Stimulated activated effector memory CD8-positive, alpha-beta T cell treated with anti-CD3 and anti-CD28 coated beads, Interleukin-12 subunit alpha, Interleukin-12 subunit beta, amount 100 ng/mL, for 72 hours (primary cell): ENCODE data around the gene RAPGEFL1.
"Not testable (repeated sequence)": the region's sequence is repeated elsewhere in the genome, so short reads cannot be mapped to it uniquely, and the experiment has no call there.

Experiments
- ATAC-seq: fragments of 150-1000 bp; cut with Tn5 transposase; 2 replicates; pipeline ENCODE4 v1.10.0; 2021
- DNase-seq, 2 donors: peaks; one replicate each; pipeline ENCODE4 v3.0.0; 2021 to 2022; ENCODE audit warnings: low spot score in 2 of 2
- H3K27ac Mint-ChIP-seq: one replicate; pipeline ENCODE4 v1.8.0; 2022; ENCODE audit warnings: mild to moderate bottlenecking, mixed read lengths
- H3K36me3 Mint-ChIP-seq: one replicate; pipeline ENCODE4 v1.8.0; 2022; ENCODE audit warnings: mild to moderate bottlenecking, mixed read lengths
- H3K4me1 Mint-ChIP-seq: one replicate; pipeline ENCODE4 v1.8.0; 2022; ENCODE audit warnings: mixed read lengths
- H3K4me3 Mint-ChIP-seq: one replicate; pipeline ENCODE4 v1.8.0; 2022; ENCODE audit warnings: mild to moderate bottlenecking, mixed read lengths
- H3K9me3 Mint-ChIP-seq: one replicate; pipeline ENCODE4 v1.8.0; 2022; ENCODE audit warnings: mixed read lengths

RAPGEFL1 gene

GRCh38 chr17:40177275-40177874, at the start of gene RAPGEFL1:
Gene RAPGEFL1, plus strand, starts transcription at chr17:40177470. Its CDS starts 392 bp downstream, at chr17:40177862.
- Mint-ChIP-seq H3K27ac (peak within 1 kb of the TSS; percentile 76), H3K4me3 (peak within 1 kb of the TSS; percentile 45), H3K36me3 (peaks cover 46% of the 10 kb centered on the region), H3K9me3 (no peaks in the 10 kb centered on the region), H3K4me1 (peaks cover 9% of the 10 kb centered on the region)
- DNase-seq (peak; percentile 53 to 74), ATAC-seq (peak; percentile 94)

GRCh38 chr17:40129498-40129897, 47.8 kb upstream of the RAPGEFL1 start:
- peaks cover 97% of the 10 kb centered on the region for H3K36me3 Mint-ChIP-seq
- H3K27ac Mint-ChIP-seq = peak overlapping the region; percentile 48

GRCh38 chr17:40130352-40131042, 46.8 kb upstream of the RAPGEFL1 start:
- Mint-ChIP-seq H3K4me1 (peaks cover 11% of the 10 kb centered on the region), H3K27ac (peak overlapping the region; percentile 35), H3K36me3 (peaks cover 100% of the 10 kb centered on the region), H3K9me3 (no peaks in the 10 kb centered on the region), H3K4me3 (no peak overlapping the region)
- DNase-seq = no peak
- no peak for ATAC-seq

More at GRCh38 chr17:40129498-40129897, 47.8 kb upstream of the RAPGEFL1 start:
- H3K4me1 Mint-ChIP-seq = peaks cover 11% of the 10 kb centered on the region
- no peak overlapping the region for H3K4me3 Mint-ChIP-seq
- H3K9me3 Mint-ChIP-seq = no peaks in the 10 kb centered on the region
- no peak for ATAC-seq
- DNase-seq = no peak

GRCh38 chr17:40134184-40134583, 43.1 kb upstream of the RAPGEFL1 start:
- Mint-ChIP-seq H3K4me1 (peaks cover 12% of the 10 kb centered on the region), H3K4me3 (no peak overlapping the region), H3K9me3 (no peaks in the 10 kb centered on the region), H3K27ac (peak overlapping the region; percentile 84), H3K36me3 (peaks cover 98% of the 10 kb centered on the region)
- ATAC-seq (no peak), DNase-seq (no peak)

GRCh38 chr17:40135817-40136216, 41.5 kb upstream of the RAPGEFL1 start:
- peaks cover 14% of the 10 kb centered on the region for H3K4me1 Mint-ChIP-seq
- ATAC-seq = no peak
- no peaks in the 10 kb centered on the region for H3K9me3 Mint-ChIP-seq
- H3K4me3 Mint-ChIP-seq = no peak overlapping the region
- peaks cover 95% of the 10 kb centered on the region for H3K36me3 Mint-ChIP-seq
- no peak for DNase-seq
- H3K27ac Mint-ChIP-seq = peak overlapping the region; percentile 84

- H3K4me3 Mint-ChIP-seq = peak overlapping the region; percentile 82
- peak overlapping the region; percentile 95 for H3K27ac Mint-ChIP-seq
Observed at GRCh38 chr17:40139566-40140058, 37.7 kb upstream of the RAPGEFL1 start.

GRCh38 chr17:40143166-40143565, 34.1 kb upstream of the RAPGEFL1 start:
- not testable (repeated sequence) for H3K4me3 Mint-ChIP-seq, ATAC-seq, H3K9me3 Mint-ChIP-seq, H3K27ac Mint-ChIP-seq, DNase-seq
- Mint-ChIP-seq H3K36me3 (peaks cover 95% of the 10 kb centered on the region), H3K4me1 (peaks cover 42% of the 10 kb centered on the region)

More at GRCh38 chr17:40139566-40140058, 37.7 kb upstream of the RAPGEFL1 start:
- ATAC-seq = no peak
- H3K9me3 Mint-ChIP-seq = no peaks in the 10 kb centered on the region
- DNase-seq = no peak
- peaks cover 29% of the 10 kb centered on the region for H3K4me1 Mint-ChIP-seq
- H3K36me3 Mint-ChIP-seq = peaks cover 95% of the 10 kb centered on the region

GRCh38 chr17:40145476-40145875, 31.8 kb upstream of the RAPGEFL1 start:
- Mint-ChIP-seq H3K27ac (peak overlapping the region; percentile 23), H3K9me3 (no peaks in the 10 kb centered on the region), H3K4me3 (no peak overlapping the region), H3K4me1 (peaks cover 64% of the 10 kb centered on the region), H3K36me3 (peaks cover 97% of the 10 kb centered on the region)
- ATAC-seq = no peak
- no peak for DNase-seq

- Mint-ChIP-seq H3K36me3 (peaks cover 100% of the 10 kb centered on the region), H3K27ac (peak overlapping the region; percentile 41), H3K9me3 (no peaks in the 10 kb centered on the region), H3K4me1 (peaks cover 57% of the 10 kb centered on the region), H3K4me3 (no peak overlapping the region)
- no peak for ATAC-seq
- no peak for DNase-seq
Observed at GRCh38 chr17:40148527-40148926, 28.7 kb upstream of the RAPGEFL1 start.

- H3K9me3 Mint-ChIP-seq = no peaks in the 10 kb centered on the region
- H3K4me1 Mint-ChIP-seq = peaks cover 69% of the 10 kb centered on the region
- H3K36me3 Mint-ChIP-seq = peaks cover 100% of the 10 kb centered on the region
- DNase-seq = no peak
- peak overlapping the region; percentile 41 for H3K27ac Mint-ChIP-seq
- no peak overlapping the region for H3K4me3 Mint-ChIP-seq
- no peak for ATAC-seq
Observed at GRCh38 chr17:40150276-40150675, 27.0 kb upstream of the RAPGEFL1 start.

GRCh38 chr17:40151414-40151963, 25.8 kb upstream of the RAPGEFL1 start:
- no peaks in the 10 kb centered on the region for H3K9me3 Mint-ChIP-seq
- H3K27ac Mint-ChIP-seq = peak overlapping the region; percentile 49
- no peak overlapping the region for H3K4me3 Mint-ChIP-seq
- DNase-seq (no peak), ATAC-seq (no peak)
- peaks cover 98% of the 10 kb centered on the region for H3K36me3 Mint-ChIP-seq
- peaks cover 67% of the 10 kb centered on the region for H3K4me1 Mint-ChIP-seq

- Mint-ChIP-seq H3K4me3 (peak overlapping the region; percentile 48), H3K4me1 (peaks cover 60% of the 10 kb centered on the region), H3K36me3 (peaks cover 96% of the 10 kb centered on the region), H3K9me3 (no peaks in the 10 kb centered on the region), H3K27ac (peak overlapping the region; percentile 98)
- ATAC-seq (peak; percentile 68), DNase-seq (peak; percentile 8 to 56)
Observed at GRCh38 chr17:40153603-40154236, 23.6 kb upstream of the RAPGEFL1 start.

- H3K36me3 Mint-ChIP-seq = peaks cover 96% of the 10 kb centered on the region
- H3K4me1 Mint-ChIP-seq = peaks cover 40% of the 10 kb centered on the region
- H3K4me3 Mint-ChIP-seq = no peak overlapping the region
Observed at GRCh38 chr17:40157973-40158372, 19.3 kb upstream of the RAPGEFL1 start.

GRCh38 chr17:40158438-40159013, 18.7 kb upstream of the RAPGEFL1 start:
- peak overlapping the region; percentile 91 for H3K27ac Mint-ChIP-seq
- H3K4me1 Mint-ChIP-seq = peaks cover 34% of the 10 kb centered on the region
- H3K36me3 Mint-ChIP-seq = peaks cover 96% of the 10 kb centered on the region
- DNase-seq (no peak), ATAC-seq (no peak)
- no peak overlapping the region for H3K4me3 Mint-ChIP-seq
- no peaks in the 10 kb centered on the region for H3K9me3 Mint-ChIP-seq

More at GRCh38 chr17:40157973-40158372, 19.3 kb upstream of the RAPGEFL1 start:
- no peaks in the 10 kb centered on the region for H3K9me3 Mint-ChIP-seq
- DNase-seq (no peak), ATAC-seq (no peak)
- H3K27ac Mint-ChIP-seq = peak overlapping the region; percentile 91

- no peak overlapping the region for H3K27ac Mint-ChIP-seq
Observed at GRCh38 chr17:40159456-40159855, 17.8 kb upstream of the RAPGEFL1 start.

More at GRCh38 chr17:40159456-40159855, 17.8 kb upstream of the RAPGEFL1 start:
- Mint-ChIP-seq H3K36me3 (peaks cover 96% of the 10 kb centered on the region), H3K4me3 (no peak overlapping the region), H3K9me3 (no peaks in the 10 kb centered on the region), H3K4me1 (peaks cover 27% of the 10 kb centered on the region)
- no peak for DNase-seq
- no peak for ATAC-seq
